ENCODE data around the gene ZNF502.

Gene ZNF502

GRCh38 chr3:44771424-44772098 is 59.1 kb downstream of the ZNF502 start:
- ATAC-seq = no peak

- no peak for ATAC-seq
These were observed 59.6 kb downstream of the ZNF502 start for GRCh38 chr3:44772099-44772442.

Data from activated CD4-positive, CD25-positive, alpha-beta regulatory T cell treated with anti-CD3 and anti-CD28 coated beads, Interleukin-2, amount 50 U/mL, for 24 hours (primary cell).